Activated CD4-positive, alpha-beta T cell treated with anti-CD3 and anti-CD28 coated beads for 1 hour (primary cell): ENCODE measurements around the gene ZSWIM8.
"Not testable (repeated sequence)": the region's sequence is repeated elsewhere in the genome, so short reads cannot be mapped to it uniquely, and the experiment has no call there.

Experiments
- DNase-seq: peaks from one replicate; pipeline ENCODE4 v3.0.0-alpha.2; 2020

ZSWIM8 gene, protein sequence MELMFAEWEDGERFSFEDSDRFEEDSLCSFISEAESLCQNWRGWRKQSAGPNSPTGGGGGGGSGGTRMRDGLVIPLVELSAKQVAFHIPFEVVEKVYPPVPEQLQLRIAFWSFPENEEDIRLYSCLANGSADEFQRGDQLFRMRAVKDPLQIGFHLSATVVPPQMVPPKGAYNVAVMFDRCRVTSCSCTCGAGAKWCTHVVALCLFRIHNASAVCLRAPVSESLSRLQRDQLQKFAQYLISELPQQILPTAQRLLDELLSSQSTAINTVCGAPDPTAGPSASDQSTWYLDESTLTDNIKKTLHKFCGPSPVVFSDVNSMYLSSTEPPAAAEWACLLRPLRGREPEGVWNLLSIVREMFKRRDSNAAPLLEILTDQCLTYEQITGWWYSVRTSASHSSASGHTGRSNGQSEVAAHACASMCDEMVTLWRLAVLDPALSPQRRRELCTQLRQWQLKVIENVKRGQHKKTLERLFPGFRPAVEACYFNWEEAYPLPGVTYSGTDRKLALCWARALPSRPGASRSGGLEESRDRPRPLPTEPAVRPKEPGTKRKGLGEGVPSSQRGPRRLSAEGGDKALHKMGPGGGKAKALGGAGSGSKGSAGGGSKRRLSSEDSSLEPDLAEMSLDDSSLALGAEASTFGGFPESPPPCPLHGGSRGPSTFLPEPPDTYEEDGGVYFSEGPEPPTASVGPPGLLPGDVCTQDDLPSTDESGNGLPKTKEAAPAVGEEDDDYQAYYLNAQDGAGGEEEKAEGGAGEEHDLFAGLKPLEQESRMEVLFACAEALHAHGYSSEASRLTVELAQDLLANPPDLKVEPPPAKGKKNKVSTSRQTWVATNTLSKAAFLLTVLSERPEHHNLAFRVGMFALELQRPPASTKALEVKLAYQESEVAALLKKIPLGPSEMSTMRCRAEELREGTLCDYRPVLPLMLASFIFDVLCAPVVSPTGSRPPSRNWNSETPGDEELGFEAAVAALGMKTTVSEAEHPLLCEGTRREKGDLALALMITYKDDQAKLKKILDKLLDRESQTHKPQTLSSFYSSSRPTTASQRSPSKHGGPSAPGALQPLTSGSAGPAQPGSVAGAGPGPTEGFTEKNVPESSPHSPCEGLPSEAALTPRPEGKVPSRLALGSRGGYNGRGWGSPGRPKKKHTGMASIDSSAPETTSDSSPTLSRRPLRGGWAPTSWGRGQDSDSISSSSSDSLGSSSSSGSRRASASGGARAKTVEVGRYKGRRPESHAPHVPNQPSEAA (N-terminal part only)

DNA sequence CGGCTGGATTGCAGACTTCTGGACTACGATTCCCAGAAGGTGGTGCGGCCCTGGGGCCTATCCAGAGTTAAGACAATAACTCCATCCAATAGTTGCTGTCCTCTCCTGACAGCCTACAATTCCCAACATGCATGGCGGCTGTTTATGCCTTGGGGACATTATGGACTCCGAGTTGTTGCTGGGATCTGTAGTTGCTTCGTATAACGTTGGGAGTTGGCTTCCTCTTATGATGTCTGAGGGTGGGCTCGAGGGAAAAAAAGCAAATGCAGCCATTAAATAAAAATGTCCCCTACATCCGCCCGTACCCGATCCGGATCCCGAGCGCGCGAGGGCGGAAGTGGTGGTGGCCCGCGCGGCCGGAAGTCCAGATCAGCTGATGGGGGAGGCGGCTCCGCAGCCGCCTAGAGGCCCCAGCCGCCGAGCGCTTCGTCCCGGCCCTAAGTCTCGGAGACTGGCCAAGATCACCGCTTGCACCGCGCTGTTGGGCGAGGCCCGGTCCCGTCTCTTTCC is at the start of gene ZSWIM8:
Gene ZSWIM8 (plus strand): TSS at position 396 of the 510 bp plus-strand sequence. CDS start 273 bp downstream, outside the sequence.
- peak; percentile 73 for DNase-seq

DNA sequence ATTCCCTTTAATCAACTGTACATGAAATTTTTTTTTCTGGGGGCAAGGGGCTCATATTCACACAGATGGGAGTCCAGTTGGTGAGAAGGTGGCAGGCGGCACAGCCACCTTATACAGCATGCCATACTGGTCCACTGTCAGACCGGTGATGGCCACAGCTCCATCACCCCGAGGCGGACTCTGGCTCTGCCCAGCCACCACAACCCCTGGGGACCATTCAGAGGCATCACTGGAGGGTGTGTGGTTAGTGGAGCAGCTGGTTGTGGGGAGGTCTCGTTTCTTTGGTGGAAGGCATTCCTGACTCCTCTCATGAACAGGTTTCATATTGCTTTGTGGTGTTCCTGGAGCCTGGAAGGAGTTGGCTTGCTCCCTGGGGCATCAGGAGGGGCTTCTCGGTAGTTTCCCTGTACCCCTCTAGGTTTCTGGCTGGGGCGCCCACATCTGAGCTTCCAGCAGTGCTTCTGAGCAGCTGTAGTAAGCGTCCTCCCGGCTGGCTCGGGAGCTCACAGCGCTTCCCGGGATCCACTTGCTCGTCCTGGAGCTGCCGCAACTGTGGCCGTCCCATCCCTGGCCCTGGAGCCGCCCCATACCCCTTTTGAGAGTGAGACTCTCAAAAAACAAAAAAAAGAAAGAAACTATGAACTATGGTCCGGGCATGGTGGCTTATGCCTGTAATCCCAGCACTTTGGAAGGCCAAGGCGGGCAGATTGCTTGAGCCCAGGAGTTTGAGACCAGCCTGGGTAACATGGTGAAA is 44.7 kb upstream of the ZSWIM8 start:
- DNase-seq = not testable (repeated sequence)

DNA sequence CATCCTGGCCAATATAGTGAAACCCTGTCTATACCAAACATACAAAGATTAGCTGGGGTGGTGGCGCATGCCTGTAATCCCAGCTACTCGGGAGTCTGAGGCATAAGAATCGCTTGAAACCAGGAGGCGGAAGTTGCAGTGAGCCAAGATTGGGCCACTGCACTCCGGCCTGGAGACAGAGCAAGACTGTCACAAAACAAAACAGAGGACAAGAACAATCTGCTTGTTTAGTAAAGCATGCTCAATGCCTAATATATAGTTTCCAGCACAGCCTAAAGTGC is 43.0 kb upstream of the ZSWIM8 start:
- DNase-seq = no peak

DNA sequence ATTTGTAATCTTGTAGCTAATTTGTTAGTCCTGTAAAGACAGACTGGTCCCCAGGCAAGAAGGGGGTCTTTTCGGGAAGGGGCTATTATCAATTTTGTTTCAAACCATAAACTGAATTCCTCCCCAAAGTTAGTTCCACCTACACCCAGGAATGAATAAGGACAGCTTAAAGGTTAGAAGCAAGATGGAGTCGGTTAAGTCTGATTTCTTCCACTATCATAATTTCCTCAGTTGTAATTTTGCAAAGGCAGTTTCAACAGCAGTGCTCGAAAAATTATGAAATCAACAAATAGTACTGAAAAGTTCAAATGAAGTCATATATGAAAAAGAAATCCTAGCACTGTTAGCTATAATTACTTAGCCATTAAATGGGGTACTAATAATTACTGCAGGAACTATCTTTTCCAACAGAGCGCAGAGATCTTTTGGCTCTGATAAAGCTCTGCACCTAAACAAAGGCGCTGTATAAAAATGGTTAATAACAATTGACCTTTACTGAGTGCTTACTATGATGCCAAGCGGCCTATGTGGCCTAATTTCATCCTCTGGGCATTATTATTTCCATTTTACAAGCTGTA is 42.0 kb upstream of the ZSWIM8 start:
- no peak for DNase-seq

DNA sequence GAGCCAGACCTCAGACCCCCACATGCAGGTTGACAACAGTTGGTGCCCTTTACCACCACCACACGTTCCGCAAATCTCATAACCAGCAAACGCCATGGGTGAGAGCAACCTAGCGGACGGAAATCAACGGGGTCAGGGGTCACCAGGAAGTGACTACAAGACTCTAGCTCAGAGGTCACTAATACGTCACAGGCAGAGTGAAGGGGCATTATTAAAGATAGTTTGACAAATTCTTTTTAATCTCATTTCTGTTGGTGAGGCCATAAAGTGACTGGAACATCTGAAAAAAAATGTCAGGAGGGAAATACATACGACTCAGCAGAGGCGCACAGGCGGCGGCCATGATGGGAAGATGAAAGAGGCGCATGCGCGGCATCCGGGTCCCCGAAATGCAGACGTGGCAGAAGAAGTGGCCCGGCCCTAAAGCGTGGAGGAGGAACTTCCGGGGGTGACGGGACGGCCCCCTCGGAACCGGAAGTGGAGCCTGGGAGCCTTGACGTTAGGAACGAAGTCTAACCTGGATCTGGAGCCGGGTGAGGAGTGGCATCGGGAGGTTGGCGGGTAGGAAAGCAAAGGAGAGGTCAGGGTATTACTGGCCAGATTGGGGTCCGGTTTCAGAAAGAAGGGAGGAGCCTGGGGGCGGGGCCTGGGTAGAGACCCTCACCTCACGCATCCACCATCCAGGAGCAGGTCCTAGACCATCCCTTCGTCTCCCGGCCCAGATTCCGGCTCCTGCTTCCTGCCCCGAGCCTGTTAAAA is 41.3 kb upstream of the ZSWIM8 start, which contains the start of gene SEC24C:
Gene SEC24C (plus strand): TSS at position 468 of the 759 bp plus-strand sequence. CDS start 2,461 bp downstream, outside the sequence.
- peak; percentile 93 for DNase-seq

DNA sequence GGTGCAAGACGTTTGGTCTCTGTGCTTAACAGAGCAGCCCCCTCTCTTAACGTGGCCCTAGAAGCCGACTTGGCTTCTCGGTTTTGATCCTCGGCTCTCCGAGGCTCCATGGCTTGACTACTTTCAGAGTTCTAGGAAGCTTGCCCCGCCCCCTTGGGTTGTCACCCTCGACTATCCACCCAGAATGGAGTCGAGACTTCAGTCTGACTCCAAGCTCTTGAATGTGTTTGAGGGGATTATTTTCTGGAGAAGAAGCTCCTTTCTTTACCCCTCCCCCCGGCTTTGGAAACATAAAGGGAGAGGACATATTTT is 40.8 kb upstream of the ZSWIM8 start:
- no peak for DNase-seq

DNA sequence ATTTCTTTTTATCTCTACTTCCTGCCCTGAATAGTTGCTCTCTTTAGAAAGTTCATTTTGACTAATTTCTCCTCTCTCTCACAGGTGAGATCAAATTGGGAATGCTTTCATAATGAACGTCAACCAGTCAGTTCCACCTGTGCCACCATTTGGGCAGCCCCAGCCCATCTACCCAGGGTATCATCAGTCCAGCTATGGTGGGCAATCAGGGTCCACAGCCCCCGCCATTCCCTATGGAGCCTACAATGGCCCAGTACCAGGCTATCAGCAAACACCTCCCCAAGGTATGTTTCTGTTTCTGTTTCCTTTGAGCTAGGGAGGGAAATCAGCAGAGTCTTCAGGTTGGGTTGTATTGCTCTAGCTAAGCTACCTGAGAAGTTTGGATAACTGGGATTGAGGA is 38.7 kb upstream of the ZSWIM8 start:
- no peak for DNase-seq

DNA sequence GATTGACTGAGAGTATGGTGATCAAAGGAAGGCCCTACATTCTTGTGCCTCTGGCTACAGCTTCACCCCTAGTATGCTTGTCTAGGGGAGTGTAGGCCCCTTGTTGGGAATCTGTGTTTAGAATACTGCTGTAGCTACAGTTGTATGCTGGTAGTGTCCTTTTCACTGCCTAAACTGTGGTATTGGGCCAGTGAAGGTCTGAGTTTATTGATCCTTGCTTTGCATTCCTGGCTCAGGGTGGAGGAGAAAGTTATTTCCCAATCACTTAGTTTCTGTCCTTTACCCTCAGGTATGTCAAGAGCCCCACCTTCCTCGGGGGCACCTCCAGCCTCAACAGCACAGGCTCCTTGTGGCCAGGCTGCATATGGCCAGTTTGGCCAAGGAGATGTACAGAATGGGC is 34.6 kb upstream of the ZSWIM8 start:
- DNase-seq = no peak

DNA sequence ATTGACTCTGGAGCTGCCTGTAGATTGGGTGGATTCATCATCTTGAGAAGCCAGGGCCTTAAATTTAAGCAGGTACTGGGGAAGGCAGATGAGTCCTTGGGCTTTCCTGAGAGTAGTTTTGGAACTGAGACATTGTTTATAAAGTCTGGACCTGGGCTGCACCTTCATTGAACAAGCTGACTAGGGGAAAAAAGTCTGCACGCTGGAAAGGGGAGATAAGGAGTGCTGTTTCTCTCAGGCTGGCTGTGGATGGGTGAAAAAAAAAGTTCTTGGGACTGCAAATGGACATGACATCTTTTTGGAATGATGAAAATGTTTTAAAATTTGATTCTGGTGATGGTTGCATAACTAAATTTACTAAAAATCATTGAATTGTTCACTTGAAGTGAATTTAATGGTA is 29.2 kb upstream of the ZSWIM8 start:
- no peak for DNase-seq

DNA sequence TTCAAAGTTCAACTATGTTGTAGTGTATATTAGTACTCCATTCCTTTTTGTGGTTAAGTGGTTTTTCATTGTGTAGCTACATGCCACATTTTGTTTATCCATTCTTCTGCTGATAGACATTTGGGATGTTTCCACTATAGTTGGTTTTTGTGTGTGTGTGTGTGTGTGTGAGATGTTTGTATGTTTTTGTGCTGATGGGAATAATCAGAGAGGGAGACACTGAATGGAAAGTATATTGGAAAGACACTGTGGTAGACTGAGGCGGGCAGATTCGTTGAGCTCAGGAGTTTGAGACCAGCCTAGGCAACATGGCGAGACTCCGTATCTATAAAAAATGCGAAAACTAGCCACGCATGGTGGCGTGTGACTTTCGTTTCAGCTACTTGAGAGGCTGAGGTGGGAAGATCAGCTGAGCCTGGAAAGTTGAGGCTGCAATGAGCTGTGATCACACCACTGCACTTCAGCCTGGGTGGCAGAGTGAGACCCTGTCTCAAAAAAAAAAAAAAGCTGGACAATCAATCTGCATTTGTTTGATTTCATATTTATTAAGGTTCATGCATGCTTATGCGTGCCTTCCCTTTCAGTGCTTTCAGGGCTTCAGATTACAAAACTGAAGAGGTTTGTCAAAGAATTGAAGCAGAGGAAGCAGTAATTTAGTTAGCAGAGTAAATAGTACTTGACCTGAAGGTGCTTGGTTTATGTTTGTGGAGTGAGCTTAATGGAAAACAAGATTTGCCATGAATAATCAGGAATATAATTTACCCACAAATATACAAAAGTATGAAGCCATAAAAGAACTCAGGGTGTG is 26.5 kb upstream of the ZSWIM8 start:
- no peak for DNase-seq

DNA sequence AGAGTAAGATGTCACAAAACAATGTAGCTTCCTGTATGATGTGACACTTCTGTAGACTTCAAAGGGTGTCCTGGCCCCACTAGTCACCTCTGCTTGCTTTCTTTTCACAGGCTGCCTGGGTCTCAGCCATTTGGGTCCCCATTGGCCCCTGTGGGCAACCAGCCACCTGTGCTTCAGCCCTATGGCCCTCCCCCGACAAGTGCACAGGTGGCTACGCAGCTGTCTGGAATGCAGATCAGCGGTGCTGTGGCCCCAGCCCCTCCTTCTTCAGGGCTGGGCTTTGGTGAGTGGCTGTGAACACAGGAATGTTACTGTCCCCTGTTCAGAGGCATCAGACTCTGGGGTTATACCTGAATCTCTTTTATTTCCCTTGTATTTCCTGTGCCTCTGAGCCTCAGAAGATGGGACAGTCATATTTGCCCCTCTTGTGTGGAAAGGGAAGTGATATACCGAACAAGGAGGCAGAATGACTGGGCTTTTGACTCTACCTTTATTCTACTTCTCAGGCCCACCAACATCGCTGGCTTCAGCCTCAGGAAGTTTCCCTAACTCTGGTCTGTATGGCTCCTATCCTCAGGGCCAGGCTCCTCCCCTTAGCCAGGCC is 25.8 kb upstream of the ZSWIM8 start:
- DNase-seq = no peak

DNA sequence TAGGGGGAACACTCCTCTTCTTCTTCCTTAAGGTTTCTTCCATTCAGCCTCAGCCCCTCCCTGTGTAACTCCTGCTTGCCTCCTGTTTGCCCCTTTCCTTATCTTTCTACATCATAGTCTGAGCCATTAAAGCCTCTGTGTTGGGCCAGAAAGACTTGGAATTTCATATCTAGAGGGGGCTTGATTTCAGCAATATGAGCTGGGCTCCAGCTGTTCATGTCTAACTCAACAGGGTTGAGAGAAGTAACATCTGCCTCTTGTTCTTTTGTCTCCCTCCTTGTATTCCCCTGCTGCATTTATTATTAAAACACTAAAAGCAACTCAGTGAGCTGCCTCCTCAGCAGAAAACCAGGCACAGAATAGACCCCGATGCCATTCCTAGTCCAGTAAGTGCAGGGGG is 23.6 kb upstream of the ZSWIM8 start:
- DNase-seq = no peak

DNA sequence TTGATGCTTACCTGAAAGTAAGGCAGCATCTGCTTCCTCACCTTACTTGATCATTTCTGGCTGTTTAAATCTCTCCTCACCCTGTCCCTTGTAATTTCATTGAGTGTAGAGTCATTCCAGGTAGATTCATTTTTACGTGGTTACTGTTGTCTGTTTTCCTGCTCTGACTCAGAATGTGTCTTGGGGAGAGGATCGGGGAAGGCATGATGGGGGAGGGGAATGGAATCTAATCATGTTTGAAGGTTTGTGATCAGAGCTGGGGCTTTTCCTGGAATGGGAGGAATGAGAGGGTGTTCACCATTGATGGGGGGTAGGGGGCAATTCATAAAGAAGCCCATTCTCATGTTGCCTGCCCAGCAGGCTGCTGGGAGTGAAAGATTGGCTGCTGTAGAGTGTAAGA is 22.5 kb upstream of the ZSWIM8 start:
- no peak for DNase-seq

DNA sequence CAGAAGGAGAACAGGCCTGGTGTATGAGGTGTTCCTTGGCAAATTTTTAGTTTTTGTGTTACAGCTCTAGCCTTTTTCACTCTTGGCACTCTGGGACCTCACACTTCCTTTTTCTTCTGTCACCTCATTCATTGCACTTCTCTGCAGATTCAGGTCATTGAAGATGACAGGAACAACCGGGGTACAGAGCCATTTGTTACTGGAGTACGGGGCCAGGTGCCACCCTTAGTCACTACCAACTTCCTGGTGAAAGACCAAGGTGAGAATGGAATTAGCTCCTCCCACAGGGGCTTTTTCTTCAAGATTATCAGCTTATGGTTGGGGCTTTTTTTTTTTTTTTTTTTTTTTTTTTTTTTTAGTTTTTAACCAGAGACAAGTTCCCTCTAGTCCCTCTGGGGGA is 22.1 kb upstream of the ZSWIM8 start:
- no peak for DNase-seq

DNA sequence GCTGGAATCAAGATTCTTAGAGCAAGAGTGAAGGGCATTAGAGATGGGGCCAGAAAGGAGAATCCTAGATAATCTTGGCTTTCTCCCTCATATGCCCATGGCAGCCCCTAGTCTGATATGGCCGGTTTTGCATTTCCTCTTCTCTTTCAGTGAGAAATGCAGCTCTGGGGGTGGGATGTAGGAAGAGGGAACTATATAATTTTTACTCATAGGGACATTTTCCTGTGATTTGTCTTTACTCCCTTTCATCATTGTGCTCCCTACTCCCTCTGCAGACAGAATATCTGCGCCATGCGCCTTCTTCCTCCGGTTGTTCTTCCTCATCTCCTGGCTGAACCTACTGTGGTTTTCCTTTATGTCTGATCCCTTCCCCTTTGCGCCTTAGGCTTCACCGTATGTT is 20.3 kb upstream of the ZSWIM8 start:
- no peak for DNase-seq

DNA sequence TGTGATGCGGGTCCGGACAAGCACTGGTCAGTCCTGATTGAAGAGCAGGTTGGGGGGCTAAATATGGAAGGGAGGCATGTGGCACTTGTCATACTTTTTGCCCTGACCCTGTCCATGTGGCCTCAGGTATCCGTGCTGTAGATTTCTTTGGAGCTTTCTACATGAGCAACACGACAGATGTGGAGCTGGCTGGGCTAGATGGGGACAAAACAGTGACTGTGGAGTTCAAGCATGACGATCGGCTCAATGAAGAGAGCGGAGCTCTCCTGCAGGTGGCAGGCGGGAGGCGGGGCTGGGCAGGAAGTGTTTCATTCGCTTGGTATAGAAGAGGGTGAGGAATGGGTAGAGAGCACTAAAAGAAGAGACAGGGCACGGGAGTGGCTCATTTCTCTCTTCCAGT is 16.5 kb upstream of the ZSWIM8 start:
- DNase-seq = peak; percentile 62

DNA sequence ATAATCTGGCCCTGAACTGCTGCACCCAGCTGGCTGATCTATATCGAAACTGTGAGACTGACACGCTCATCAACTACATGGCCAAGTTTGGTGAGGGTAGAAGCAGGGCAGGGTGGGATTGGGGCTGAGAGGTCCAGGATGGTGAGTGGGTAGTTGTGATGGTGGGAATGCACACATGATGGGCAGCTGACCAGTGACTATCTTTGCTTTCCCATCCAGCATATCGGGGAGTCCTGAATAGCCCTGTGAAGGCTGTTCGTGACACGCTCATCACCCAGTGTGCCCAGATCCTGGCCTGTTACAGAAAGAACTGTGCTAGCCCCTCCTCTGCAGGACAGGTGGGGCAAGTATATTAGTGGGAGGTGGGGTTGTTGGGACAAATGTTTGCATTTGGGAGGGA is 16.0 kb upstream of the ZSWIM8 start:
- DNase-seq = no peak

DNA sequence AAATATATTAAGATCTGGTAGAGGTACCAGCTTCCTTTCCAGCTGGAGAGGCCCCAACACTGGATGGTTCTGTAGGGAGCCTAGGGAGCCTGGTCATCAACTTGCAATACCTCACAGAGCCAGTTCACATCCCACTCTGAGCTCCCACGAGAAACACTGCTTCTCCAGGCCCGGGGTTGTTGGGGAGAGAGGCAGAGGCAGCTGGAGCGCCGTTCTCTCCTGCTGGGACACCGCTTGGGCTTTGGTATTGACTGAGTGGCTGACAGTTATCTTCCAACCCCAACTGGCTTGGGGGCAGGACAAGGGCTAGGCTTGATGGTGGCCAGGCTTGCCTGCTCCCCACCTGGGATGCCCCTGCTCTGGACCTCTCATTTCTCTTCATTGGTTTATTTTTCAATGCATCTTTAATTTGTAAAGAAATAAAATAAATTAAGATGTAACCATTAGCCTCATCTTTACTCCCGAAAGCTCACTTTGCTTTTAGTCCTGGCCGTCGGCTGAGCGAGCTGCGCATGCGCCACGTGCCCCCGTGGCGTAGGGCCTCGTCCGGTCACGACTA is 13.6 kb upstream of the ZSWIM8 start:
- peak; percentile 67 for DNase-seq

DNA sequence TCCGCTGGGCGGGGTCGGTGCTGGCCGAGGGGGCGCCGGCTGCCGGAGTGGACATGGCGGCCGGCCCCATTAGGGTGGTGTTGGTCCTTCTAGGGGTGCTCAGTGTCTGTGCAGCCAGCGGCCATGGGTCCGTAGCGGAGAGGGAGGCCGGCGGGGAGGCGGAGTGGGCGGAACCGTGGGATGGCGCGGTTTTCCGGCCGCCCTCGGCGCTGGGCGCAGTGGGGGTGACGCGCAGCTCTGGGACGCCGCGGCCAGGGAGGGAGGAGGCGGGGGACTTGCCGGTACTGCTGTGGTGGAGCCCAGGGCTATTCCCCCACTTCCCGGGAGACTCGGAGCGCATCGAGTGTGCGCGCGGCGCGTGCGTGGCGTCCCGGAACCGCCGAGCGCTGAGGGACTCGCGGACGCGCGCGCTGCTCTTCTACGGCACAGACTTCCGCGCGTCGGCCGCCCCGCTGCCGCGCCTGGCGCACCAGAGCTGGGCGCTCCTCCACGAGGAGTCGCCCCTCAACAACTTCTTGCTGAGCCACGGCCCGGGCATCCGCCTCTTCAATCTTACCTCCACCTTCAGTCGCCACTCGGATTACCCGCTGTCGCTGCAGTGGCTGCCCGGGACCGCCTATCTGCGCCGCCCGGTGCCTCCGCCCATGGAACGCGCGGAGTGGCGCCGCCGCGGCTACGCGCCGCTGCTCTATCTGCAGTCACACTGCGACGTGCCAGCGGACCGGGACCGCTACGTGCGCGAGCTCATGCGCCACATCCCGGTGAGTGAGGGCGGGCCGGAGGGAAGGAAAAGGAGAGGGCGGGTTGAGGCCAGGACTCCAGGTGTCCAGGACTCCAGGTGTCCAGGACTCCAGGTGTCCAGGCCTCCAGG is 12.9 kb upstream of the ZSWIM8 start:
- DNase-seq = peak; percentile 64
